HG03354 (cell line): ENCODE results near the gene NCEH1.
"Not testable (repeated sequence)": the region's sequence is repeated elsewhere in the genome, so short reads cannot be mapped to it uniquely, and the experiment has no call there.

Source experiments
- ATAC-seq: cut with Tn5 transposase; IDR thresholded peaks from one replicate; pipeline ENCODE4 v1.9.1; 2021; ENCODE audit warnings: mild to moderate bottlenecking; ENCODE audit not compliant: unreplicated experiment, poor library complexity, severe bottlenecking

The NCEH1 gene, protein sequence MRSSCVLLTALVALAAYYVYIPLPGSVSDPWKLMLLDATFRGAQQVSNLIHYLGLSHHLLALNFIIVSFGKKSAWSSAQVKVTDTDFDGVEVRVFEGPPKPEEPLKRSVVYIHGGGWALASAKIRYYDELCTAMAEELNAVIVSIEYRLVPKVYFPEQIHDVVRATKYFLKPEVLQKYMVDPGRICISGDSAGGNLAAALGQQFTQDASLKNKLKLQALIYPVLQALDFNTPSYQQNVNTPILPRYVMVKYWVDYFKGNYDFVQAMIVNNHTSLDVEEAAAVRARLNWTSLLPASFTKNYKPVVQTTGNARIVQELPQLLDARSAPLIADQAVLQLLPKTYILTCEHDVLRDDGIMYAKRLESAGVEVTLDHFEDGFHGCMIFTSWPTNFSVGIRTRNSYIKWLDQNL

GRCh38 chr3:172710664-172711453 is at the start of gene NCEH1:
Gene NCEH1 (minus strand): TSS chr3:172711067. CDS start chr3:172710984, 83 bp downstream.
- ATAC-seq, result peak; percentile 99

- ATAC-seq, result not testable (repeated sequence)
Measured at GRCh38 chr3:172760416-172760815, 49.5 kb upstream of the NCEH1 start.

DNA sequence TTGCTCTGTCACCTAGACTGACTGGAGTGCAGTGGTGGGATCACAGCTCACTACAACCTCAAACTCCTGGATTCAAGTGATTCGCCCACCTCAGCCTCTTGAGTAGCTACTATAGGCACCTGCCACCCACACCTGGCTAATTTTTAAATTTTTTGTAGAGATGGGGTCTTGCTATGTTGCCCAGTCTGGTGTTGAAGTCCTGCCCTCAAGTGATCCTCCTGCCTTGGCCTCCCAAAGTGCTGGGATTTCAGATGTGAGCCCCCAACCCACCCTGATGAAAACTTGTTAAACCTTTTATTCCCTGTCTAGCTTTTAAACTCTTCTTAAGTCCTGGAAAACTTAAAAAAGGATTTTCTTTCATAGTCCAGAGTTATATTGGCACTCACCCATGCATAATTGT is 42.3 kb upstream of the NCEH1 start:
- no peak for ATAC-seq

DNA sequence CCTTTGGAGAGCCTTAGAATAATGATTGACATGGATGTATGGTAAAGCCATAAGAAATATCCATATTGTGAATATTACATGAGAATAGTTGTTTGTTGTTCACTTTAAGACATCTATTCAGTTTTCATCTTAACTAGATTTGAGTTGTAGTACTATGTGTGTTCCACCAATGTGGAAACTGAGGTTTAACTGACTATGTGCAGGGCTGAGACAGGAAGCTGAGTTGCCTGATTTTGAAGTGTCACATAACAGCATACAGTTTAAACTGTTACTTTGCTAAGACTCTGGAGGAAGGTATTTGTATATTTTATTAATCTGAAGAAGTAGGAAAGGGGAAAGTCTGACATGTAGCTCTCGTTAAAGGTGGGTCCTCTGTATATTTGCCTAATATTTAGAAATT is 41.8 kb upstream of the NCEH1 start:
- no peak for ATAC-seq

GRCh38 chr3:172751175-172751704 is 40.4 kb upstream of the NCEH1 start:
- peak; percentile 21 for ATAC-seq

GRCh38 chr3:172750368-172751174 is 39.7 kb upstream of the NCEH1 start, which contains the start of gene ECT2:
Gene ECT2 (plus strand): TSS chr3:172750726. CDS start chr3:172754531, 3,805 bp downstream.
- peak; percentile 93 for ATAC-seq

DNA sequence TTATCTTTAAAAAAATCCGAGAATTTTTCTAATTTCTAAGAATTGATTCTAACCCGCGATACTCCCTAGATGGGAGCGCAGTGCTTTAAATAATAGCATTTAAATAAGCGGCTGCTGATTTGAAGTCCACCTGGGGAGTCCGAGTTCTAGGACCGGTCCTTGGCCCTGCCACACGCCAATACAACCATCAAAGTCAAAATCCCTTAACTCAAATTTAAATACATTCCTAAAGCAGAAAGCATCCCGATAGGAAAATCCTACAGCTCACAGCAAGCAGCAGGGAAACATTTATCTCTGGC is 39.2 kb upstream of the NCEH1 start:
- no peak for ATAC-seq

GRCh38 chr3:172749230-172749965 is 38.5 kb upstream of the NCEH1 start:
- no peak for ATAC-seq

DNA sequence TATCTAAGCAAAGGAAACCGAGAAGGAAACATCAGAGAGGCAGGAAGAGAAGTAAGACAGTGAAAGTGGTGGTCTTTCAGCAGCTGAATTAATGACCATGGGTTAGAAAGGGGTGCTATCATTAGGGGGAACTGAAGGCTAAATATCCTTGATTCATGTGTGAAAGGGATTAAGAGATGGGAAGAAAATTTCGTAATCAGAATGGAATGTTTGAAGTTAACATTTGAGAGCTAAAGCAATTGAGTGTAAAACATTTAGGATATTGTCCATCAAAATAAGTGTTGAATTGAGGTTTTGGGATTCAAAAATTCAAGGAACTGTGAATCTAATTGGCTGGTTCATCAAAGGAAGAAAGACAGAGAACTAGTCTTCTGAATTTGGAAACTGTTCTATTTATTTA is 35.6 kb upstream of the NCEH1 start:
- no peak for ATAC-seq

DNA sequence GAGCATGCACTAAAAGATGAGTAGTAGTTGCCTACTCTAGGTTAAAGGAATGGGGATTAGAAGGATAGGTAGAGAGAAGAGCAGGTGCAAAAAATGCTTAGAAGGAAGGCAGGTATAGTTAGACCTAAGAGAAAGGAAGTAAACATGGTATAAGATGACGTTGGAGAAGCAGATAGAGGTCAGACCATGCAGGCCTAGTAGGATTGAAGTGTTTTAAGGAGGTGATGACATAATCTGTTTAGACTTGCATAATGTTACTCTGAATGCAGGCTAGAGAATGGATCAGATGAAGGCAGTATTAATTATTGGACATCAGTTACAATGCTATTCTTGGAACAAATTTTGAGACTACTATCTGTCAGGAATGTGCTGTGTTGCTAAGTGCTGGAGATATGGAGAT is 28.6 kb upstream of the NCEH1 start:
- no peak for ATAC-seq

DNA sequence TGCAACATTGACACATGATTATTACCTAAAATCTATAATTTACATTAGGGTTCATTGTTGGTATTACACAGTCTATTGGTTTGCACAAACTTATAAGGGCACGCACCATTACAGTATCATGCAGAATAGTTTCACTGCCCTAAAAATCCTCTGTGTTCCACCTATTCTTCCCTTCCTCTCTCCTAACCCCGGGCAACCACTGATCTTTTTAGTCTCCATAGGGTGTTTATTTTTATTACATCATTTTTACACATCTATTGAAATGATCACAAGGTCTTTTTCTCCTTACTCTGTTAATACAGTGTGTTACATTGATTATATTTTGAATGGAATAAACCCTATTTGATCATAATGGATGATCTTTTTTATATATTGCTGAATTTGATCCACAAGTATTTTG is 24.1 kb upstream of the NCEH1 start:
- ATAC-seq, result no peak

DNA sequence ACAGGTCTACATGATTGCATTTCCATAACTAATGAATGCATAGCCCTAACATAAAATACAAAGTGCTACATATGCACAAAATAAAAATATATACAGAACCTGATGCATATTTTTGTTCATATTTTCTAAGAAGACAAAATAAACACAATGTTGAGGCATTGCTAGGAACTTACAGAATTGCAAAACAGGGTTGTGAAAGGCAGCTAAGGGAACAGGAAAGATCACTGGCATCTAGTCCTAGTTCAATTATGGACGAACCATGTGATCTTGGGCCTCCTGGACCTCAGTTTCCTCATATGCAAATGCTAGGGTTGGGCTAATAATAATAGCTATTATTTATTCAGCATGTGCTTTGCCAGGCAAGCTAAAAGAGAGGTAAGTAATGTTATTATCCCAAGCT is 15.5 kb upstream of the NCEH1 start:
- no peak for ATAC-seq

GRCh38 chr3:172722536-172723040 is 11.7 kb upstream of the NCEH1 start:
- not testable (repeated sequence) for ATAC-seq

- ATAC-seq, result peak; percentile 74
Measured at GRCh38 chr3:172717493-172718088, 6.7 kb upstream of the NCEH1 start.

- ATAC-seq, result no peak
Measured at GRCh38 chr3:172716476-172716875, 5.6 kb upstream of the NCEH1 start.

GRCh38 chr3:172713316-172713715 is 2.4 kb upstream of the NCEH1 start:
- ATAC-seq, result no peak

- peak; percentile 15 for ATAC-seq
Measured at GRCh38 chr3:172711454-172711795, 558 bp upstream of the NCEH1 start.

GRCh38 chr3:172709774-172710663 is 848 bp downstream of the NCEH1 start:
- ATAC-seq, result peak; percentile 8
